Nucleus accumbens (tissue), 56 donors: Measurements from ENCODE around the gene ADAMTSL2.

Experiments used
- DNase-seq, 56 donors: peaks; one replicate each; lab custom pipeline; 2025; lab: John Stamatoyannopoulos, UW

Gene ADAMTSL2

GRCh38 chr9:133583111-133583510 is 48.6 kb downstream of the ADAMTSL2 start:
- DNase-seq, result no peak

GRCh38 chr9:133583586-133583985 is 49.1 kb downstream of the ADAMTSL2 start:
- DNase-seq, result no peak

GRCh38 chr9:133584167-133584558 is 49.7 kb downstream of the ADAMTSL2 start:
- DNase-seq, result no peak

GRCh38 chr9:133584559-133585476 is 50.3 kb downstream of the ADAMTSL2 start:
- DNase-seq, result peak in 2 of 56 donors; percentile 11 to 32

GRCh38 chr9:133585481-133586351 is 51.2 kb downstream of the ADAMTSL2 start:
- no peak for DNase-seq

GRCh38 chr9:133587051-133587450 is 52.5 kb downstream of the ADAMTSL2 start:
- no peak for DNase-seq

GRCh38 chr9:133587466-133587865 is 53.0 kb downstream of the ADAMTSL2 start:
- DNase-seq, result no peak

GRCh38 chr9:133589454-133590227 is 55.1 kb downstream of the ADAMTSL2 start:
- DNase-seq, result no peak

- DNase-seq, result no peak
Measured at GRCh38 chr9:133590231-133590855, 55.8 kb downstream of the ADAMTSL2 start.

GRCh38 chr9:133591116-133591910 is 56.8 kb downstream of the ADAMTSL2 start:
- no peak for DNase-seq

- DNase-seq, result no peak
Measured at GRCh38 chr9:133591985-133592384, 57.5 kb downstream of the ADAMTSL2 start.

GRCh38 chr9:133592731-133593409 is 58.4 kb downstream of the ADAMTSL2 start:
- no peak for DNase-seq

- DNase-seq, result no peak
Measured at GRCh38 chr9:133593587-133594253, 59.2 kb downstream of the ADAMTSL2 start.

- DNase-seq, result no peak
Measured at GRCh38 chr9:133594310-133594709, 59.8 kb downstream of the ADAMTSL2 start.

- no peak for DNase-seq
Measured at GRCh38 chr9:133595910-133596309, 61.4 kb downstream of the ADAMTSL2 start.

- no peak for DNase-seq
Measured at GRCh38 chr9:133597316-133597957, 62.9 kb downstream of the ADAMTSL2 start.

GRCh38 chr9:133598978-133599377 is 64.5 kb downstream of the ADAMTSL2 start:
- no peak for DNase-seq
